Loucy (cell line): ENCODE measurements around the gene MATN4.
"Not testable (repeated sequence)": the region's sequence is repeated elsewhere in the genome, so short reads cannot be mapped to it uniquely, and the experiment has no call there.

ENCODE experiments used
- EZH2phosphoT487 ChIP-seq: fragments of 200-600 bp; IDR thresholded peaks from 2 replicates; pipeline ENCODE4 v1.6.1; 2018; ENCODE audit warnings: antibody characterized with exemption, mild to moderate bottlenecking, moderate library complexity, borderline replicate concordance
- TF ChIP-seq, protein P1 (sequence below): fragments of 200-600 bp; sonication (generic); conservative IDR thresholded peaks from 2 replicates; pipeline ENCODE4 v1.5.1; 2014; ENCODE audit warnings: mild to moderate bottlenecking, antibody characterized with exemption, low read length

DNA sequence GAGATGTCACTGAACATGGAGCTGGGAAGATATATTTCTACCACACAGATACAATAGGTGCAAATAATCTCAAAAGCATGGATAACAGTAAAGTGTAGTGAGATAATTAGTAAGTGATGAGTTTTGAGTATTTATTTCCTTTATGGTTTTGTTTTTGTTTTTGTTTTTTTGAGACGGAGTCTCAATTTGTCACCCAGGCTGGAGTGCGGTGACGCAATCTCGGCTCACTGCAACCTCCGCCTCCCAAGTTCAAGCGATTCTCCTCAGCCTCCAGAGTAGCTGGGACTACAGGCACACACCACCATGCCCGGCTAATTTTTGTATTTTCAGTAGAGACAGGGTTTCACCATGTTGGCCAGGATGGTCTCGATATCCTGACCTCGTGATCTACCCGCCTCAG lies 42.7 kb upstream of the MATN4 start:
- TF ChIP-seq, protein P1, sequence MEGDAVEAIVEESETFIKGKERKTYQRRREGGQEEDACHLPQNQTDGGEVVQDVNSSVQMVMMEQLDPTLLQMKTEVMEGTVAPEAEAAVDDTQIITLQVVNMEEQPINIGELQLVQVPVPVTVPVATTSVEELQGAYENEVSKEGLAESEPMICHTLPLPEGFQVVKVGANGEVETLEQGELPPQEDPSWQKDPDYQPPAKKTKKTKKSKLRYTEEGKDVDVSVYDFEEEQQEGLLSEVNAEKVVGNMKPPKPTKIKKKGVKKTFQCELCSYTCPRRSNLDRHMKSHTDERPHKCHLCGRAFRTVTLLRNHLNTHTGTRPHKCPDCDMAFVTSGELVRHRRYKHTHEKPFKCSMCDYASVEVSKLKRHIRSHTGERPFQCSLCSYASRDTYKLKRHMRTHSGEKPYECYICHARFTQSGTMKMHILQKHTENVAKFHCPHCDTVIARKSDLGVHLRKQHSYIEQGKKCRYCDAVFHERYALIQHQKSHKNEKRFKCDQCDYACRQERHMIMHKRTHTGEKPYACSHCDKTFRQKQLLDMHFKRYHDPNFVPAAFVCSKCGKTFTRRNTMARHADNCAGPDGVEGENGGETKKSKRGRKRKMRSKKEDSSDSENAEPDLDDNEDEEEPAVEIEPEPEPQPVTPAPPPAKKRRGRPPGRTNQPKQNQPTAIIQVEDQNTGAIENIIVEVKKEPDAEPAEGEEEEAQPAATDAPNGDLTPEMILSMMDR, result not testable (repeated sequence)
- not testable (repeated sequence) for TF ChIP-seq EZH2phosphoT487
